ENCODE results near the gene RNU4-1.
"Not testable (repeated sequence)": the region's sequence is repeated elsewhere in the genome, so short reads cannot be mapped to it uniquely, and the experiment has no call there.

DNA sequence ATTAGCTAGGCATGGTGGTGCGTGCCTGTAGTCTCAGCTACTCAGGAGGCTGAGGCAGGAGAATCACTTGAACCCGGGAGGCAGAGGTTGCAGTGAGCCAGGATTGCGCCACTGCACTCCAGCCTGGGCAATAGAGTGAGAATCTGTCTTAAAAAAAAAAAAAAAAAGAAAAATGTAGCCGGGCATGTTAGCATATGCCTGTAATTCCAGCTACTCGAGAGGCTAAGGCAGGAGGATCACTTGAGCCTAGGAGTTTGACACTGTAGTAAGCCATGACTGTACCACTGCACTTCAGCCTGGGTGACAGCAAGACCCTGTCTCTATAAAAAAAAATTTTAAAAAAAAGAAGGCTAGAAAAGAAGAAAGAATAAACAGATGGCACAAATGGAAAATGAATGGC is 46.3 kb downstream of the RNU4-1 start:
- not testable (repeated sequence) for TF ChIP-seq POLR2A (IDR thresholded peaks at IDR 0.05; ENCODE audit: low read depth); POLR2AphosphoS5 (IDR thresholded peaks at IDR 0.05)
- TF ChIP-seq, protein P1, sequence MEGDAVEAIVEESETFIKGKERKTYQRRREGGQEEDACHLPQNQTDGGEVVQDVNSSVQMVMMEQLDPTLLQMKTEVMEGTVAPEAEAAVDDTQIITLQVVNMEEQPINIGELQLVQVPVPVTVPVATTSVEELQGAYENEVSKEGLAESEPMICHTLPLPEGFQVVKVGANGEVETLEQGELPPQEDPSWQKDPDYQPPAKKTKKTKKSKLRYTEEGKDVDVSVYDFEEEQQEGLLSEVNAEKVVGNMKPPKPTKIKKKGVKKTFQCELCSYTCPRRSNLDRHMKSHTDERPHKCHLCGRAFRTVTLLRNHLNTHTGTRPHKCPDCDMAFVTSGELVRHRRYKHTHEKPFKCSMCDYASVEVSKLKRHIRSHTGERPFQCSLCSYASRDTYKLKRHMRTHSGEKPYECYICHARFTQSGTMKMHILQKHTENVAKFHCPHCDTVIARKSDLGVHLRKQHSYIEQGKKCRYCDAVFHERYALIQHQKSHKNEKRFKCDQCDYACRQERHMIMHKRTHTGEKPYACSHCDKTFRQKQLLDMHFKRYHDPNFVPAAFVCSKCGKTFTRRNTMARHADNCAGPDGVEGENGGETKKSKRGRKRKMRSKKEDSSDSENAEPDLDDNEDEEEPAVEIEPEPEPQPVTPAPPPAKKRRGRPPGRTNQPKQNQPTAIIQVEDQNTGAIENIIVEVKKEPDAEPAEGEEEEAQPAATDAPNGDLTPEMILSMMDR (IDR thresholded peaks at IDR 0.05), result not testable (repeated sequence)

All from esophagus muscularis mucosa (tissue), 3 donors.